OCI-LY3 (cell line): ENCODE data around the gene EN1.

Experiments
- H2AFZ ChIP-seq: fragments of 200-600, 300-600 bp; shearing (Covaris generic); 2 replicates; pipeline ENCODE4 v1.6.0; 2014; ENCODE audit warnings: antibody characterized with exemption, low read depth, low read length
- H3K27ac ChIP-seq: fragments of 200-600, 300-600 bp; sonication (generic); 2 replicates; pipeline ENCODE4 v1.5.1; 2014; ENCODE audit warnings: mild to moderate bottlenecking, low read length, moderate library complexity, mixed read lengths
- H3K27me3 ChIP-seq: fragments of 200-600, 300-600 bp; sonication (generic); 2 replicates; pipeline ENCODE4 v1.6.1; 2014; ENCODE audit warnings: low read depth, low read length, mixed read lengths
- H3K36me3 ChIP-seq: fragments of 200-600, 300-600 bp; sonication (generic); replicated peaks from 2 replicates; pipeline ENCODE3; 2014; ENCODE audit warnings: low read depth, low read length, mixed read lengths
- H3K4me1 ChIP-seq: fragments of 300-600, 200-600 bp; sonication (generic); 2 replicates; pipeline ENCODE4 v1.6.1; 2014; ENCODE audit warnings: low read length, mixed read lengths
- H3K4me2 ChIP-seq: fragments of 200-600, 300-600 bp; sonication (generic); 2 replicates; pipeline ENCODE4 v1.6.1; 2014; ENCODE audit warnings: low read length, mixed read lengths
- H3K4me3 ChIP-seq: fragments of 300-600, 200-600 bp; sonication (generic); 2 replicates; pipeline ENCODE4 v1.5.1; 2014; ENCODE audit warnings: antibody characterized with exemption, mild to moderate bottlenecking, low read length, moderate library complexity
- H3K79me2 ChIP-seq: fragments of 300-600, 200-600 bp; shearing (Covaris generic); 2 replicates; pipeline ENCODE4 v1.6.1; 2014; ENCODE audit warnings: mild to moderate bottlenecking, low read length, mixed read lengths
- H3K9ac ChIP-seq: fragments of 300-600, 200-600 bp; shearing (Covaris generic); 2 replicates; pipeline ENCODE4 v1.6.0; 2014; ENCODE audit warnings: mild to moderate bottlenecking, low read length, moderate library complexity
- H3K9me3 ChIP-seq: fragments of 200-600, 300-600 bp; shearing (Covaris generic); 2 replicates; pipeline ENCODE4 v1.6.1; 2014; ENCODE audit warnings: low read length, mixed read lengths; ENCODE audit not compliant: insufficient read depth
- H4K20me1 ChIP-seq: fragments of 200-600, 300-600 bp; sonication (generic); 2 replicates; pipeline ENCODE4 v1.6.1; 2016; ENCODE audit warnings: low read length, mixed read lengths; ENCODE audit not compliant: insufficient read depth
- CTCF ChIP-seq: fragments of 200-600, 300-600 bp; sonication (generic); IDR thresholded peaks from 2 replicates; pipeline ENCODE4 v1.5.1; 2014; ENCODE audit warnings: antibody characterized with exemption, low read length, low read depth
- EZH2phosphoT487 ChIP-seq: fragments of 200-600 bp; shearing (Covaris generic); IDR thresholded peaks from 2 replicates; pipeline ENCODE4 v1.6.1; 2018; ENCODE audit warnings: antibody characterized with exemption, mixed run types, low read depth

Gene EN1

GRCh38 chr2:118861731-118862130 is 14.3 kb upstream of the EN1 start:
- H3K4me2 ChIP-seq = no peak overlapping the region
- no peak overlapping the region for H2AFZ ChIP-seq
- H4K20me1 ChIP-seq = no peaks in the 10 kb centered on the region
- no peaks in the 10 kb centered on the region for H3K9me3 ChIP-seq
- H3K27ac ChIP-seq = no peak overlapping the region
- peaks cover 11% of the 10 kb centered on the region for H3K4me1 ChIP-seq
- H3K4me3 ChIP-seq = no peak overlapping the region
- no peaks in the 10 kb centered on the region for H3K79me2 ChIP-seq
- no peaks in the 10 kb centered on the region for H3K27me3 ChIP-seq
- H3K9ac ChIP-seq = no peak overlapping the region
- no peaks in the 10 kb centered on the region for H3K36me3 ChIP-seq
- TF ChIP-seq CTCF (no peak), EZH2phosphoT487 (no peak)

GRCh38 chr2:118861242-118861641 is 13.8 kb upstream of the EN1 start:
- H3K27ac ChIP-seq = no peak overlapping the region
- H3K4me3 ChIP-seq = no peak overlapping the region
- H2AFZ ChIP-seq = no peak overlapping the region
- TF ChIP-seq CTCF (no peak), EZH2phosphoT487 (no peak)
- no peak overlapping the region for H3K9ac ChIP-seq
- peaks cover 11% of the 10 kb centered on the region for H3K4me1 ChIP-seq
- no peaks in the 10 kb centered on the region for H3K27me3 ChIP-seq
- H4K20me1 ChIP-seq = no peaks in the 10 kb centered on the region
- no peaks in the 10 kb centered on the region for H3K79me2 ChIP-seq
- no peaks in the 10 kb centered on the region for H3K9me3 ChIP-seq
- no peaks in the 10 kb centered on the region for H3K36me3 ChIP-seq
- no peak overlapping the region for H3K4me2 ChIP-seq

GRCh38 chr2:118860506-118860905 is 13.1 kb upstream of the EN1 start:
- no peaks in the 10 kb centered on the region for H3K79me2 ChIP-seq
- no peak overlapping the region for H3K4me2 ChIP-seq
- H4K20me1 ChIP-seq = no peaks in the 10 kb centered on the region
- H3K27ac ChIP-seq = no peak overlapping the region
- H3K27me3 ChIP-seq = no peaks in the 10 kb centered on the region
- H2AFZ ChIP-seq = no peak overlapping the region
- no peak overlapping the region for H3K4me3 ChIP-seq
- peaks cover 11% of the 10 kb centered on the region for H3K4me1 ChIP-seq
- H3K9ac ChIP-seq = no peak overlapping the region
- H3K9me3 ChIP-seq = no peaks in the 10 kb centered on the region
- TF ChIP-seq EZH2phosphoT487 (no peak), CTCF (no peak)
- H3K36me3 ChIP-seq = no peaks in the 10 kb centered on the region

GRCh38 chr2:118859157-118859770 is 11.8 kb upstream of the EN1 start:
- TF ChIP-seq CTCF = no peak
- TF ChIP-seq EZH2phosphoT487 = no peak
- H3K79me2 ChIP-seq = no peaks in the 10 kb centered on the region
- no peaks in the 10 kb centered on the region for H4K20me1 ChIP-seq
- H2AFZ ChIP-seq = no peak overlapping the region
- no peaks in the 10 kb centered on the region for H3K36me3 ChIP-seq
- no peak overlapping the region for H3K27ac ChIP-seq
- no peaks in the 10 kb centered on the region for H3K27me3 ChIP-seq
- no peak overlapping the region for H3K9ac ChIP-seq
- H3K4me3 ChIP-seq = no peak overlapping the region
- H3K4me2 ChIP-seq = no peak overlapping the region
- no peaks in the 10 kb centered on the region for H3K9me3 ChIP-seq
- H3K4me1 ChIP-seq = peaks cover under 1% of the 10 kb centered on the region; the same call in 1 of the 2 replicates
